COR-L47 (cell line): Measurements from ENCODE around the gene LSM4.
"Not testable (repeated sequence)": the region's sequence is repeated elsewhere in the genome, so short reads cannot be mapped to it uniquely, and the experiment has no call there.

ENCODE experiments used
- DNase-seq: peaks from one replicate; lab custom pipeline; 2025; lab: John Stamatoyannopoulos, UW

The LSM4 gene

DNA sequence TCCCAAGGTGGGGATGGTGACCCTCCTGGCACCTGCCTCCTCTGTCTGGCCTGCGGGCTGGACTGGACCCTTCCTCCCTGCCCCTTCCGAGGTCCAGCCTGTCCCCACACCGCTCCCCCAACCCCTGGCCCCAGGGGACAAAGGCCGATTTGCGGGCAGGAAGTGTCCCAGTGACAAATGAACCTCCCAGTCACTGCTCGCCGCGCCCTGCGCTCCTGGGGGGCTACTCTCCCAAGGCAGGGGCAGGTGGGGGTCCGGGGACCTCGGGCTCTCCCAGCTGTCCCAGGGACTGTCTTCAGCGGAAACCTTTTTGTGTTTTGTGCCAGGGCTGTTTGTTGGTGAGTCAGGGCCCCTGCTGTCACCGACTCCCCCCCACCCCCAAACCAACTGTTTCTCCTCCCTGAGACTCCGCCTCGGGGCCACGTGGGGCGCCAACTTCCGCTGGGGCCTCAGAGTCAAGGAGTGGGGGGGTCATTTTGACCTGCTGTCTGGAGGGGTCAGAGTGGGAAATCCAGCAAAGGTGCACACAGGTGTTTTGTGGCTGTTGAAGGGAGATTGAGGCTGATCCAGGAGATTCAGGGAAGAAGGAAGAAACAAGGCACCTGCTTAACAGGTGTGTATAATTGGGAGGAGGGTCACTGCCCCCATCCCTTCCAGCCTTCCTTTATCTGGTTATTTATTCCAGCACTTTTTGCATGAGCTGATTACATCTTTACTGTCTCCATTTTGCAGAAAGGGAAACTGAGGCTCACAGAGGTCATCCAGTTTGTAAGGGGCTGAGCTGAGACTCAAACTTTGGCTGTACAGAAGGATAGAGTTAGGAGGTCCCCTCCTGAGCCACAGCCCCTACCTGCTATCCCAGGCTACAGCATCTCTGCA, 18.4 kb upstream of the LSM4 start:
- DNase-seq: no peak

DNA sequence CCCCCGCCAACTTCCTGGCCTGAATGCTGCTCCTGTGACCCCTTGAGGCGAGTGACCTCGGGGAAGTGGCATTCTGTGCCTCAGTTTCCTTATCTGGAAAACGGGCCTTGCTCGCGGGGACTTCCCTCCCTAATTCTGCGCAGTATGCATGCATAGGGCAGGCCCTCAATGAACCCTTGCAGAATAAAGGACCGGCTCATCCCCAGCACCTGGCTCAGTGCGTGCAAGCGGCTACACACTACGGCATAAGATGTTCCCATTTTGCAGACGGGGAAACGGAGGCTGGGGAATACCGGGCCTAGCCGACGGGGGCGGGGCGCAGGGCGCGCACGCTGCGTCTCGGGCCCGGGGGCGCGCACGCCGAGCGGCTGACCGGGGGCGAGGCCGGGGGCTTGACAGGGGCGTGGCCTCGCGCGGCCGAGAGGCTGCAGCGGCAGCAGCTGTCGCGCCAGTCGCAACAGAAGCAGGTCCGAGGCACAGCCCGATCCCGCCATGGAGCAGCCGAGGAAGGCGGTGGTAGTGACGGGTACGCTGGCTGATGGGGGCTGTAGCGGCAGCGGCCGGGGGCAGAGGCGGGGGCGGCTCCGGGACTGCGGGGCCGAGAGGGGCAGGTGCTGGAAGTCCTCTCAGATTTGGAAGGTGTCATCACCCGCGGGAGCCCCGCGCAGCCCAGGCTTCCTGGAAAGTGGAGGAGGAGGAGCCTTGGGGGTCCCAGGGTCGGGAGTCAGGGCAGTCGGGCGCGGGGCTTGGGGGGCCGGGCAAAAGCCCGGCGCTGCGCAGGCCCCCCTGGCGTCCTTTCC, 17.5 kb upstream of the LSM4 start, which contains the start of gene PGPEP1:
PGPEP1 (plus strand) TSS at position 409 of the 800 bp plus-strand sequence; CDS start at position 493, 84 bp downstream.
- peak; percentile 41 for DNase-seq

DNA sequence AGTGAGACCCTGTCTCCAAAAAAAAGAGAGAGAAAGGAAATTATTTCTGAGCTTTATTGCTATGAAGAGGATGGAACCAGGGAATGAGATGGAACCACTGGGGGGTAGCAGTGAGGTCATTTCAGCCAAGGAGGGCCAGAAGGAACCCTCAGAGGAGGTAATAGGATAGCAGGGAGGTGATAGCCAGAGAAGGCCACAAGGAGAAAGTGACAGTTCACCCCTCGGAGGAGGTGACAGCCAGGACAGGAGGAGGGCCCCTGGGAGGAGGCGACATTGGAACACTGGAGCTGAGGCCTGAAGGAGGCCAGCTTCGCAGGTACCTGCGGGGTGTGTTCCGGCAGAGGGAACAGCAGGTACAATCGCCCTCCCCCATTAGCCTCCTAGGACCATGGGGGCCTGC, 16.8 kb upstream of the LSM4 start:
- DNase-seq: no peak

DNA sequence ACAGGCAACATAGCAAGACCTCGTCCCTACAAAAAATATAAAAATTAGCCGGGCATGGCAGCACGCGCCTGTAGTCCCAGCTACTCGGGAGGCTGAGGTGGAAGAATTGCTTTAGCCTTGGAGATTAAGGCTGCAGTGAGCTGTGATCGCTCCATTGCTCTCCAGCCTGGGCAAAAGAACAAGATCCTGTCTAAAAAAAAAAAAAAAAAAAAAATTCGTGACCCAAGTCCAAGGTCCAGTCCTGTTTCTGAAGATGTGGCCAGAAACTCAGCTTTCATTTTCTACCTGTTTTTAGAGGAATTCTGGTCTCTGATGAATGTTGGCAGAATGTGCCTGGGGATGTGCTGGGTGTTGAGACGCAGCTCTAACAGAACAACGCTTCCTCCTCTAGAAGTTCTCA, 15.7 kb upstream of the LSM4 start:
- DNase-seq: no peak

- no peak for DNase-seq
These were observed 13.2 kb upstream of the LSM4 start for GRCh38 chr19:18336121-18336520.

- DNase-seq: no peak
These were observed 10.8 kb upstream of the LSM4 start for GRCh38 chr19:18333680-18334079.

DNA sequence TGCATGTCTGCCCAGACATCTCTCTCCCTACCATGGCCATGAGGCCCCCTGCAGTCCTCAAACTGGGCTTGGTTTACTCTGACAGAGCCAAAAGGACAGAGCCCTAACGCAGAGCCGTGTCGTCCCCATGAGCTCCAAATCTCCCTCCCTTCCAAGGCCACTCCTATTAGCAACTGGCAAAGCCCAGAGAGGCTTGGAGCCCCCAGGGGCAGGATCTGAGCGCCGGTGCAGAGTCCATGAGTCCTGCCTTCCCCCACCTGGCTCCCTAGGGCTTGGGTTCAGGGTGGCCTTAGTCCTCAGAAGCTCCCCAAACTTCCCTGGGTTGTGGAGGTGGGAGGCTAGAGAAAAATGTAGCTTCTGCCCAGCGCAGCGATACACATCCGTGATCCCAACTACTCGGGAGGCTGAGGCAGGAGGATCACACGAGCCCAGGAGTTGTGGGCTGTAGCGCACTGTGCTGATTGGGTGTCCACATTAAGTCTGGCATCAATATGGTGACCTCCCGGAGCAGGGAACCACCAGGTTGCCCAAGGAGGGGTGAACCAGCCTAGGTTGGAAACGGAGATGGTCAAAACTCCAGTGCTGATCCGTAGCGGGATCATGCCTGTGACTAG, 10.1 kb upstream of the LSM4 start:
- DNase-seq: no peak

DNA sequence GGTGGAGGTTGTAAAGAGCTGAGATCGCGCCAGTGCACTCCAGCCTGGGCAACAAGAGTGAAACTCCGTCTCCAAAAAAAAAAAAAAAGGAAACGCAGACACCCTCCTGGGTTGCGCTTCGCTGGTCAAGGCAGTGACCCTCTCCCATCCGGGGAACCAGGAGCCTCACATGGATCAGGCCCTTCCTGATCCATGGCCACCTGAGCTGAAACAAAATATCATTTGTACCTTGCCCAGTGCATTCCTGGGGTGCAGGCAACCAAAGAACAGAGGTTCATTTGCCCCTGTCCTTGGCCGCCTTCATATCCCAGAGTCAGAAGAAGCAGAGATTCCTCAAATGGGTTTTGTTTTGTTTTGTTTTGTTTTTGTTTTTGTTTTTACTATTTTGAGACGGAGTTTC, 8.0 kb upstream of the LSM4 start:
- DNase-seq: no peak

DNA sequence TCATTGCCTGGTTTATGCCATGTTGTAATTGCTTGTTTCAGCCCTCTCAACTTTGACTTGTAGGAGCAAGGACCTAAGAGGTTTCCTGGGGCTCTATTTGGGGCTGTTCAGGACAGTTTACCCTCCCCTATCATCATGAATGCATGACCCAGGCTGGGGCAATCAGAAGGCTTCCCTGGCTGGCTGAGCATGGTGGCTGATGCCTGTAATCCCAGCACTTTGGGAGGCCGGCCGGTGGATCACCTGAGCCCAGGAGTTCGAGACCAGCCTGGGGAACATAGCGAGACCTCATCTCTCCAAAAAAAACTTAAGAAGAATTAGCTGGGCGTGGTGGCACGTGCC, 6.1 kb upstream of the LSM4 start:
- DNase-seq: no peak

DNA sequence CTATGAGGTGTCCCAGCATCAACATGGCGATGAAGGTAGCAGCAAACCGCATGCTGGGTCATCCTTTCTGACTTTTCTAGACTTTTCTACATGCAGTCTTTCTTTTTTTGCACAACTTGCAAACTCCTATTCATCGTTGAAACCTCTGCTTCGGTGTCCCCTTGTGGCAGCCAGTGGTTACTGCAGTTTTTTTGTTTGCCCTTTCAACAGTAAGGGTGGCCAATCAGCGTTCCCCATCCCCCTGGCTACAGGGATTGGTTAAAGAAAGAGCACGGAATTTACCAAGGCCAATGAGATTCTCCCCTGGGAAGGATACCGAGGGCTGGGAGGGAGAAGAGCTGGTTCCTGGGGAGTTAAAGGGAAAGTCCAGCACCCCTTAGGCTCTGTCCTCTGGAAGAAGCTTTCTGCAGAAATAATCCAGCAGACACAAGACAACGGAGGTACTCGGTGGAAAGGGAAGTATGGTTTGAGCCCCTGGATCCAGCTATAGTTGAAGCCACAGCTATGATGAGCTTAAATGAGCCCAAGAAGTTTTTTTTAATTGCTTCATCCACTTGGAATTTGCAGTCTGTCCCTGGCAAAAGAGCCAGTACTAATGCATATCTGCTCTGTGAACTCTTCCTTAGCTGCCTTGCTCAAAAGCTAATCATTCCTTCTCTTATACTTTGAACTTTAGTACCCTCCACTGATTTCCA, 5.6 kb upstream of the LSM4 start:
- DNase-seq: peak; percentile 91

DNA sequence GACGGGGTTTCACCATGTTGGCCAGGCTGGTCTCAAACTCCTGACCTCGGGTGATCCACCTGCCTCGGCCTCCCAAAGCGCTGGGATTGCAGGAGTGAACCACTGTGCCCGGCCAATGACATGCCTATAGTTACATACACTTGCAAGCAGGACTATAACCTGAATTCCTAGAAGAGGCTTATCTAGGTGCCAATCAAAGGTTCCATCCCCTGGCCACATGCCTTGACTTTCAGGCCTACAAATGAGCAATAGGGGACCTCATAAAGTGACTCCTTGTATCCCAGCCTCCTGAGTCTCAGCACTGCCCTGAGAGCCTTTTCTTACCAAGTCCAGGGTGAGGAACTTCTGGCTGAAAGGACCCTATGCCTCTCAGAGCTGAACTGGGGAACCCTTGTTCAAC, 3.9 kb upstream of the LSM4 start:
- no peak for DNase-seq

DNA sequence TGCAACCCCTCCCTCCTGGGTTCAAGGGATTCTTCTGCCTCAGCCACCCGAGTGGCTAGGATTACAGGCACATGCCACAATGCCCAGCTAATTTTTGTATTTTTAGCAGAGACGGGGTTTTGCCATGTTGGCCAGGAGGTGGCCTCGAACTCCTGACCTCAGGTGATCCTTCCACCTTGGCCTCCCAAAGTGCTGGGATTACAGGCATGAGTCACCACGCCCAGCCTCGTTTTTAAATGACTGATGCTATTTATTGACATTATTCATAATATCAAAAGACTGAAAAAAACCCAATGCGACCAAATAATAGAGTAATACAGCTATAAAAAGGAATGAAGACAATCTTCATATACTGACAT, 1.5 kb upstream of the LSM4 start:
- not testable (repeated sequence) for DNase-seq

DNA sequence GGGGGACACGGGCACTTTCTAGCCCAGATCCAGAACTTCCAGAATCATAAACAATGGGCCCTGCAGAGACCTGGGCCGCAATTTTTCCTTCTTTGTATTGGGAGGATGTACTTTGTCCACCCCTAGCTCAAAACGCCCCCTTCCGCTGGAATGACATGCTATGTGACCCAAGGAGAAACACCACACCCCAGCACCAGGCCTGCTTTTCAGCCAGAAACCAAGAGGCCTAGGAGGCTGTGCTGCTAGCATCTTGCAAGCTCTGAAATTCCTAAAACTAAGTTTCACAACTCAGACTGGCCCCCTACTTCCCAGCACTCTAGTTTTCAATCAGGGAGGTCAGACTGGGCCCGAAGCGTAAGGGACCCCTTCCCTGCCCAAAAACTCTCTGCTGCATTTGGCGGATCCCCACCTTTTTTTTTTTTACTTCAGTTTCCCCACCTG, 538 bp downstream of the LSM4 start:
- peak; percentile 44 for DNase-seq

- no peak for DNase-seq
These were observed 1.2 kb downstream of the LSM4 start for GRCh38 chr19:18321734-18322102.

DNA sequence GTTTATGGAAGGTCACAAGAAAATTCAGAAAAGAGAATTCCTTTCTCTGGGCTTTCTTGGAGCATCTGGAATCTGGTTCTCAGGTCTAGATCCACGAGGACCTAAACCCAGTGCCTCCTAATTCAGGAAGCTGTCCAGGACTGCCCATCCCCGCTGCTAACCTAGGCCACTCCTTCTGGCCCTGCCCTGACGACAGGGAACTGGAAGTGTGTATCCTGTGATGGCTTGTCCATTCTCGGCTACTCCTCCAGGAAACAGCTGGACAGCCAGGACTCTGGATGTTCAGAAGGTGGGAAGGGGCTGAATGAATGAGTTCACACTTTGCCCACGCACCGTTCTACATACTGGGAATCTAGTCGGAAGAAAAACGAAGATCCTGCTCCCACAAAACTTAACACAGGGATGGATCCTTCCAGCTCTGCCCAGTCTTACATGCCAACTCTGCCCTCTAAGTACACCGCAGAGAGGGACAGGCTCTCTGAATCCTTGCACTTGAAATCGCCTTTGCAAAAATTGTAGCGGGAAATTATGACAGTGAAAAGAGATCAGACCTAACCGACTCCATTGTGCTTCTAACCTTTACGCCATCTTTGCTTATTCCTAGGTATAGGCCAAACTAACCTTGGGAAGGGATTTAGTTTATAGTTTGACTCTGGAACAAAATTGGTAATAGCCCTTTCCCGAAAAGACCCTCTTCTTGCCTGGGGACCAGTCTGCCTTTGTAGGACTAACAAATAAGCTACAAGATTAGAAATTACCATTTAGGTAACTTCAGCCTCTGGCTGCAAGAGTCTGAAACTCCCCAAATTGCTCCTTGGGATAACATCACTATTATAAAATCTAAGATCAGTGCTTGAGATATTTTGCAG, 1.8 kb downstream of the LSM4 start:
- DNase-seq: no peak

DNA sequence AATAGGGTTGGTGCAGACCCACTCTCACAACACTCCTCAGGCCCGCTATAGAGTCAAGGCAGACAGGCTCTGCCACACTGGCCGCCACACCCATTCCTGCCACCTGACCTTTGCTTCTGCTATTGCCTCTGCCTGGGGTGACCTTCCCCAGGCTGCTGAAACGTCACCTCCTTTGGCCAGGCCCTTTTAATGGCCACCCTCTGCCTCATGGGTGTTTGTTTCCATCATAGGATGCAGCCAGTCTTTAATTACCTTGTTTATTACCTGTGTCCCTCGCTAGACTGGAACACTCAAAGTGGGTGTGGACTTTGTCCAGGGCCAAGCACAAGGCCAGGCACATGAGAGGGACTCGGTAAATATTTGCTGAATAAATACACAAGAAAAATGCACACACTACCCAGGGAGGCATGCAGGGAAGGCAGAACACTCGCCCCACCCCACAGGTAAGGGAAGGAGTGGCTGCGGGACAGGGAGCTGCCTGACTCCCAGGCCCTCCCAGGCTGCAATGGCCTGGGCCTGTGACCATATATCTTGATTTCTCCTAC, 3.2 kb downstream of the LSM4 start:
- no peak for DNase-seq

- DNase-seq: no peak
These were observed 4.7 kb downstream of the LSM4 start for GRCh38 chr19:18317961-18318800.

- DNase-seq: no peak
These were observed 9.5 kb downstream of the LSM4 start for GRCh38 chr19:18313398-18313797.

DNA sequence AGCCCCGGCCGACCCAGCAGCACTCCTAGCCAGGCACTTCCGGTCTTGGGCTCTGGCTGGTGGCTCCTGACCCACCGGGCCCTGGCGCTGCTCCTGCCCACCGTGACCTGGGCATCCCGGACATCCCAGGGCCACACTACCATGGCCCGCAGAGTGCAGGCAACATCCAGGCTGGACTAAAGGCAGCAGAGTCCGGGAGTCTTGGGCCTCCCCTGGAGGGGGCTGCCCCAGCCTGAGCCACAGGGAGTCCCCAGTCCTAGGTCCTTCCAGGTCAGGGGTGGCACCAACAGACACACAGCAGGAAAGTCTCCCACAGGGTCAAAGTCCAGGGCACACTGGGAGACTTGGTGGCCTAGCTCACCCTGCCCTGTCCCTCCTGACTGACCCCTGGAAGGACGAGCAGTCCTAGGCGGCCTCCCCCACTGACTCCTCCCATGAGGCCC, 10.8 kb downstream of the LSM4 start:
- DNase-seq: no peak

DNA sequence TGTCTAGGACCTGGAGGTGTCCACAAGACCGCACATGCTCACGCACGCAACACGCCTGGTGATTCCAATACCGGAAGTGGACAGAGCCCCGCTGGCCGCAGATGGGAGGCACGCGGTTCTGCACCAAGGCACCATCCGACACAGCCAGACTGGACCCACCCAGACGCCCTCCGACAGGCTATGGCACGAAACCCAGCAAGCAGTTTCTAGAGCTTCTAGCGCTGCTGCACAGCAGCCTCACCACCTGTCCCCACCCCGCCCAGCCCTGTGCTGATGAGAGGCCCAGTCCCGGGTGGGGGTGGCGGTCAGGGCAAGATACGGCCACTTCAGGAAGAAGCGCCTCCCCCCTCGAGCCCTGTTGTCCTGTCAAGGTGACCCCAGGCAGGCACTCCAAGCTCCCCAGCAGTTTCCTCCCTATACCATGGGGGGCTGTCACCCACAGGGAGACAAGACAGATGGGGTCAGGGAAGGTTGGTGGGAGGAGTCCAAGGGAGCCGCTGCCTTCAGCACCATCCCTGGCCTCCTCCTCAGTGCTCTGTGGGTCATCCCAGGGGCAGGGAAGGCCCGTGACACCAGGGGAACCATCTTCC, 11.3 kb downstream of the LSM4 start:
- DNase-seq: no peak
